Measurements from ENCODE around the gene GCK.
A peak's percentile ranks its signal among the peaks of the same experiment; 100 is the strongest.

Gene GCK

DNA sequence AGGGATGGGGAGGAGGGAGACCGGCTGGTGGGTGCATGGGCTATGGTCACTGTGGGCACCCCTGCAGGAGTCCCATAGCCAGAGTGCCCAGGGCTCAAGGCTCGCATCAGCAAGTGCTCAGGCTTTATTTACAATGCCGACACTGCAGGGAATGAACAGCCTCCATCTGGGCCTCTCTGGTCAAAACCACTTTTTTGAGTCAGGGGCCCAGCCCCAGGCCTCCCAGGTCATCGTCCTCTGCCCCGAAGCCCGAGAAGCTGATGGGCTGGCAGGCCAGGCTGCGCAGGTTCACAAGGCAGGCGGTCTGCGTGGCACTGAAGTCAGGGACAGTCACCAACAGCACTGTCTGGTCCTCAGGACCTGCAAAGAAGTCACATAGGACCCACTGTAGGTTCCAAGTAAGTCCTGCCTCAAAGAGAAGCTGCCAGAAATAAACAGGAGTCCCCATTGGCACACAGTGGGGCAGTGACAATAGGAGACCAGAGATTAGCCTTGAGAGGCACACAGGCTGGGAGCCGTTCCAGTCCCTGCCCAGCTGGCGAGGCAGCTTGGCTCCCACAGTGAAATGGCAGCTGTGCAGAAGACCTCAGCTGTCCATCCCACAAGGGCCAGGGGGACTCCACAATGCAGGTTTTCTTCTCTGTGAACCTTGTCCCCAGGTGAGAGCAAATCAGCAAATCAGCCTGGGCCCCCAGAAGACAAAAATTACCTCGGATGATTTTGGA, 74.5 kb downstream of the GCK start:
- no peak for DNase-seq

GRCh38 chr7:44113764-44114354, 75.4 kb downstream of the GCK start:
- DNase-seq: no peak

DNA sequence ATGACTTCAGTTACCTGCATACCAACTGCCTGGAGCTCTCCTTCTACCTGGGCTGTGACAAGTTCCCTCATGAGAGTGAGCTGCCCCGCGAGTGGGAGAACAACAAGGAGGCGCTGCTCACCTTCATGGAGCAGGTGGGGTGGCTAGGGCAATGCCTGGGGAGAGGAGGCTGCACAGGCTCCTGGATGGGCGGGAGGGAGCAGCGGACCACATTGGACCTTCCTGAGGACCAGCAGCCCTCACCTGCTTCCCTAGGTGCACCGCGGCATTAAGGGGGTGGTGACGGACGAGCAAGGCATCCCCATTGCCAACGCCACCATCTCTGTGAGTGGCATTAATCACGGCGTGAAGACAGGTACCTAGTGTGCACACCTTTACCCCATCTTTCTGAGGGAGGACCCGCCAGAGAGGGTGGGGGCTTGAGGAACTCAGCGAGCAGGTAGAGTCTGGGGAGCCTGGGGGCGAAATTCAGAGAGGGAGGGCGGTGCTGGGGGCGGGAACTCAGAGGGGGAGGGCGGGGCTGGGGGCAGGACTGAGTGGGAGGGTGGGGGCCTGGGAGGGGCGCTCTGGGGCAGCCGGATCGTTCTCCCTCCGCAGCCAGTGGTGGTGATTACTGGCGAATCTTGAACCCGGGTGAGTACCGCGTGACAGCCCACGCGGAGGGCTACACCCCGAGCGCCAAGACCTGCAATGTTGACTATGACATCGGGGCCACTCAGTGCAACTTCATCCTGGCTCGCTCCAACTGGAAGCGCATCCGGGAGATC, 76.1 kb downstream of the GCK start:
- no peak for DNase-seq

DNA sequence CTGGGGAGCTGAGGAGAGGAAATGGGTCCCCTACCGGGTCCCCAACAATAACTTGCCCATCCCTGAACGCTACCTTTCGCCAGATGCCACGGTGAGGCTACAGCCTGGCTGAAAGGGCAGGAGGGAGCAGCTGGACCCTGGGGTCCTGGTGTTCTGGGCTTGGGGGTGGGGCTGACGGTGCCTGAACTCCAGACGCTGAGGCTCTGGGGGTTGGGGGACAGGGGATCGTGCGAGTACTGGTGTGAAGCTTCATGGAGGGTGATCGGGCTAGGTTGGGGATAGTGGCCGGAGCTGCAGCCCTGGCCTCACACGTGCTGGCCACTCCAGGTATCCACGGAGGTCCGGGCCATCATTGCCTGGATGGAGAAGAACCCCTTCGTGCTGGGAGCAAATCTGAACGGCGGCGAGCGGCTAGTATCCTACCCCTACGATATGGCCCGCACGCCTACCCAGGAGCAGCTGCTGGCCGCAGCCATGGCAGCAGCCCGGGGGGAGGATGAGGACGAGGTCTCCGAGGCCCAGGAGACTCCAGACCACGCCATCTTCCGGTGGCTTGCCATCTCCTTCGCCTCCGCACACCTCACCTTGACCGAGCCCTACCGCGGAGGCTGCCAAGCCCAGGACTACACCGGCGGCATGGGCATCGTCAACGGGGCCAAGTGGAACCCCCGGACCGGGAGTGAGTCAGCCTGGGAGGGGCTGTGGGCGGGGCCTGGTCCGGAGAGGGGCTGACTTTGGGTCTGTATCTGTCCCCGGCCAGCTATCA, 76.8 kb downstream of the GCK start:
- DNase-seq: no peak

DNA sequence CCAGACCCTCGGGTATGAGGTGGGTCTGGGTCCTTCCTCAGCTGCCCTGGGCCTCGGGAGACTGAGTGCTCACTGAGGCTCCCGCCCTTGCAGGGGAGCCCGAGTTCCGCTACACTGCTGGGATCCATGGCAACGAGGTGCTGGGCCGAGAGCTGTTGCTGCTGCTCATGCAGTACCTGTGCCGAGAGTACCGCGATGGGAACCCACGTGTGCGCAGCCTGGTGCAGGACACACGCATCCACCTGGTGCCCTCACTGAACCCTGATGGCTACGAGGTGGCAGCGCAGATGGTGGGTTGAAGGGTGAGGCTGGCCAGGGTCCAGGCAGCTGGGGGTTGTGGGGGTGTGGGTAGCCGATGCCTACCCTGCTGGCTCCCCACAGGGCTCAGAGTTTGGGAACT, 77.5 kb downstream of the GCK start:
- no peak for DNase-seq

GRCh38 chr7:44110719-44111635, 78.3 kb downstream of the GCK start:
- no peak for DNase-seq

DNA sequence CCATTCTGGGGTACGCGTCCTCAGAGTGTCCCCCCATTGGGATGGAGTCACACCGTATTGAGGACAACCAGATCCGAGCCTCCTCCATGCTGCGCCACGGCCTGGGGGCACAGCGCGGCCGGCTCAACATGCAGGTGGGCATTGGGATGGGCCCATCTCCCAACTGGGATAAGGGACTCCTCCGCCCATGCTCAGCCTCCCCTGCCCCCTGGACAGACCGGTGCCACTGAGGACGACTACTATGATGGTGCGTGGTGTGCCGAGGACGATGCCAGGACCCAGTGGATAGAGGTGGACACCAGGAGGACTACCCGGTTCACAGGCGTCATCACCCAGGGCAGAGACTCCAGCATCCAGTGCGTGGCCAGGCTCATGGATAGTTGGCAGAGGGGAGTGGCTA, 79.2 kb downstream of the GCK start:
- no peak for DNase-seq

DNA sequence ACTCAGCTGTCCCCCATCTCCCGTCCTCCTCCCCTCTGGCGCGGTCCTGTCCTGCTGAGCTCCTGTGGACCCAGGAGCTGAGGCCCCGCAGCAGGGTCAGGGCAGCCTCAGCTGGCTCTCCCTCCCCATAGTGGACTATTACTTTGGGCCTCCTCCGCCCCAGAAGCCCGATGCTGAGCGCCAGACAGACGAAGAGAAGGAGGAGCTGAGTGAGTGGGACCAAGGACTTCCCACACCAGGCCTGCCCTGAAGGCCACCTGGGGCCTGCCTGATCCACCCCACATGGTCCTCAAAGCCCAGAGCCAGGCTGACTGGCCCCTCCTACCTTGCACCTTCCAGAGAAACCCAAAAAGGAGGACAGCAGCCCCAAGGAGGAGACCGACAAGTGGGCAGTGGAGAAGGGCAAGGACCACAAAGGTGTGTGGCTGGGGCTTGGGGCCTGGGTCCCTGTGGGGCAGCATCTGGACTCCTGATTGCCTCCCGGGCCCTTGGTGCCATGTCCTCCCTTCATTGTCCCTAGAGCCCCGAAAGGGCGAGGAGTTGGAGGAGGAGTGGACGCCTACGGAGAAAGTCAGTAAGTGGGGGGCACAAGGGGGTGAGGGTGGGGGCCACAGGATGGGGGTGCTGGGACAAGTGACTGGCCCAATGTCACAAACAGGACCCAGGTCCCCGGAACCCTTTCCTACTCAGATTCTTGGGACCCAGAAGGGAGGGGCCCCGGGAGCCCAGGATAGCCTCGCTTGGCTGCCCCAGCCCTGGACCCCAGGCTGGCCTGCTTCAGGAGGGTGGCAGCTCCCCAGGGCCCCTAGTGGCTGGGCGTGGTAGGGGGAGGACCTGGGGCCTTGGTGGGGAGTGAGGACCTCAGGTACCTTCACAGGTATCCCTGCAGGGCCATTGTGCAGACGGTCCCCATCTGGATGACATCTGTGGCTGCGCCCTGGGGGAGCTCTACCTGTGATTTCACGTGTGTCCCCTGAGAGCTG, 80.2 kb downstream of the GCK start:
- DNase-seq: no peak

GRCh38 chr7:44107961-44108767, 81.1 kb downstream of the GCK start:
- DNase-seq: no peak

DNA sequence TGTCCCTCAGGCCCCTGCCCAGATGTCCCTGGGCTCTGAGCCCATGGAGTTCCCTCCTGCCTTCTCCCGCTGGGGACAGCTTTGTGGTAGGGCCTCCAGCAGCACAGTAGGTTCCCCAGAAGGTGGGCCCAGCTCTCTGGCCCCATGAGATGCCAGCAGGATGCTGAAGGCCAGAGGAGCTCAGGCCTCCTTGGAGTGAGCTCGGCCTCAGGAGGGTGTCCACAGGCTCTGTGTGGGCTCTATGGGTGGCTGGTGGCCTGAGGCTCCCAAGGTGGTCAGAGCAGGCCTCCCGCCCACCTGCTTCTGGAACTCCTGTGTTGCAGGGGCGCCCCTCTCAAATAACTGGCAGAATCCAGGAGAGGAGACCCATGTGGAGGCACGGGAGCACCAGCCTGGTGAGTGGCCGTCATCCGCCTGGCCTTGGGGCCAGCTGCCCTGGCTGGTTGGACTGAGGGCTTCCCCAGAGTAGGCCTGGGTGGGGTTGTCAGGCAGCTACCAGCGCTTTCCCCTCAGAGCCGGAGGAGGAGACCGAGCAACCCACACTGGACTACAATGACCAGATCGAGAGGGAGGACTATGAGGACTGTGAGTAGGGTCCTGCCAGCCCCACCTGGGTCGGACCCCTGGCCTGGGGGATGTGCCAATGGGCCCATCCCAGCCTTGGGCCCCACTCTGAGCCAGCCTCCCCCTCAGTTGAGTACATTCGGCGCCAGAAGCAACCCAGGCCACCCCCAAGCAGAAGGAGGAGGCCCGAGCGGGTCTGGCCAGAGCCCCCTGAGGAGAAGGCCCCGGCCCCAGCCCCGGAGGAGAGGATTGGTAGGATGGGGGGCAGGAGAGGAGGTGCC, 81.9 kb downstream of the GCK start:
- no peak for DNase-seq

DNA sequence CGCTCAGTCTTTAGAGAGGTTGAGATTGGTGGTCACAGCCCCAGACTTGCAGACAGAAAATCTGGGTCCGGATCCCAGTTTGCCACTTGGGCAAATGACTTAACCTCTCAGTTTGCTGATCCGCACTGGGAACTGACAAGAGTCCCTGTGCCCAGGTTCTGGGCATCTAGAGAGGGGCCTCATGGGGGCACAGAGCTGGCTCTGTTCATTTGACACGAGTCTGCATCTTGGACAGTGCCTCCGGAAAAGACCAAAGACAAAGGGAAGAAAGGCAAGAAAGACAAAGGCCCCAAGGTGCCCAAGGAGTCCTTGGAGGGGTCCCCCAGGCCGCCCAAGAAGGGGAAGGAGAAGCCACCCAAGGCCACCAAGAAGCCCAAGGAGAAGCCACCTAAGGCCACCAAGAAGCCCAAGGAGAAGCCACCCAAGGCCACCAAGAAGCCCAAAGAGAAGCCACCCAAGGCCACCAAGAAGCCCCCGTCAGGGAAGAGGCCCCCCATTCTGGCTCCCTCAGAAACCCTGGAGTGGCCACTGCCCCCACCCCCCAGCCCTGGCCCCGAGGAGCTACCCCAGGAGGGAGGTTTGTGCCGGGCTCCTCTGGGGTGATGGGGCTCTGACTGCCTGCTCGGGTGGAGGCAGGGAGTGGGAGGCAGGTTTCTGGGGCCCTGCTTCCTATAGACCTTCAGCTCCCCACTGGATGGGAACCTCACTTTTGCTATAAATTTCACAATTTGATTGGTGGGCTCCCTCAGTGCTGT, 82.8 kb downstream of the GCK start:
- no peak for DNase-seq

DNA sequence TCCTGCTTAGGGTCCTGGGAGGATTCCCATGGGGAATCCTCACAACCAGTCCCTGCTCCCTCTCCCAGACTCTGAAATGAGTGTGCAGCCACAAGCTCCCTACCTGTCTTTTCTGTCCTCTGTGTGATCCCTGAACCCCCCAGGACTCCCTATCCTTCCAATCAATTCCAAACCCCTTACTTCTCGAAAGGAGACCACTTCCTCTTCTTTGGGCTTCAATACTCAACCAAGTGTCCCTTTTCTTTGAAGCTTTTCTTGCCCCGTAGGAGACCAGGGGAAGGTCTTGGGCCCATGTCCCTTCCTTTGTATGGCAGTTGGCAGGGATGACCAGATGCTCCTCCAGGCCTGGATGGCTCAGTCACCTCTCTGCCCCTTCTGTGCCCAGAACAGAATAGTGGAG, 83.4 kb downstream of the GCK start:
- no peak for DNase-seq

- DNase-seq: no peak
Measured at GRCh38 chr7:44104860-44105771, 84.1 kb downstream of the GCK start.

DNA sequence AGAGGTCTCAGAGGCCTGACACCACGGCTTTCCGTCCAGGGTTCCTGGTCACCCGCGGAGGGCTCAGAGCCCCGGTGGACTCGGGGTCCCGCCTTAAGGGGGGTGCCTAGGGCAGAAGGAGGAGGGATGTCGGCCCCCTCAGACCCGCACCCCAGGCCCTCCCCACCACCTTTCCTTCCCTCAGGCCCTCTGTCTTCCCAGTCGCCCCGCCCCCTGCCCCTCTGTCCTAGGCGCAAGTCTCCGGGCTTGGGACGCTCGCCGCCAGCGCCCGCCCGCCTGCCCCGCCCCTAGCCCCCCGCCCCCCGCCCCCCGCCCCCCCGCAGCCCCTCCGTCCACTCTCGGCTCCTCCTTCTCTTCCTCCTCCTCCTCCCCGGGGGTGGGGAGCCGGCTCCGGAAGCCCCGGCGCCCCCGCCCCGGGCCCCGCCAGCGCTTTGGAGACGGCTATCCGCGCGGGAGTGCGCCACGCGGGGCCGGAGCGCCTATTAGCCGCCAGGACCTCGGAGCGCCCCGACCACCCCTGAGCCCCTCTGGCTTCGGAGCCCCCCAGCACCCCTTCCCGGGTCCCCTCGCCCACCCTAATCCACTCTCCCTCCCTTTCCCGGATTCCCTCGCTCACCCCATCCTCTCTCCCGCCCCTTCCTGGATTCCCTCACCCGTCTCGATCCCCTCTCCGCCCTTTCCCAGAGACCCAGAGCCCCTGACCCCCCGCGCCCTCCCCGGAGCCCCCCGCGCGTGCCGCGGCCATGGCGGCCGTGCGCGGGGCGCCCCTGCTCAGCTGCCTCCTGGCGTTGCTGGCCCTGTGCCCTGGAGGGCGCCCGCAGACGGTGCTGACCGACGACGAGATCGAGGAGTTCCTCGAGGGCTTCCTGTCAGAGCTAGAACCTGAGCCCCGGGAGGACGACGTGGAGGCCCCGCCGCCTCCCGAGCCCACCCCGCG, 85.0 kb downstream of the GCK start, which contains the start of gene AEBP1:
Gene AEBP1 (plus strand): TSS at position 423 of the 937 bp plus-strand sequence. CDS start 321 bp downstream, at position 744.
- peak in 1 of 2 experiments; percentile 31 for DNase-seq

GRCh38 chr7:44103566-44103922, 85.7 kb downstream of the GCK start:
- no peak for DNase-seq

Measured in activated CD4-positive, alpha-beta T cell treated with anti-CD3 and anti-CD28 coated beads, Interleukin-2, amount 50 U/mL, for 48 hours (primary cell).